Measurements from ENCODE around the gene RBBP8.

DNA sequence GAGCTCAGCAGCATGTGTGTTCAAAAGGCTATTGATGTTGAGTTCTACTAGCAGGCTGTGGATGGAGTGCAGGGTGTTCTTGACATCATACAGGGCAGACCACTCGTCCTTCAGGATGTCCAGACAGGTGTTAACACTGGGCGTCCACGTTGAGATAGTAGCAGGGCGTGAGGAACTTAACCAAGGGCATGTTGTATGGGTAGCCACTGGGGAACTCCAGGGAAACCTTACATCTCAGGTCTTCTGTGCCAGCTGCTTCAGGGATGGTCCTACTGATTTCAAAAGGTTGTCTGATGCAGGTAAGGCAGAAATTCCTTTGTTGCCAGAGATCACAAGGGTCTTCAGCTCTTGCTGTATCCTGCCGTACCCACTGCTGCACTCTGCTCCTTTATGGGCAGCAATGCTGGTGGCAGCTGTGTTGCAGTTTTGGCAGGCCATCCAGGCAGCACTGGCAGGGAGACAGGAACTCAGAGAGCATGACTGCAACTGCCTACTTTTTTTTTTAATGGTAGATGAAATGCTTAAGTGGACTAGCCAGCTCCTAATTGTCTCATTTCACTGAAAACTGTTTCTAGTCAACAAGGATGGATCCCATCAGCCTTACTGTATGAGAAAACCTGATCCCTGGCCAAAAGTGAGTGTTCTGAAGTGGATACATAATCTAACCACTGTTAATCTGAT is 32.4 kb upstream of the RBBP8 start:
- TF ChIP-seq POLR2A (IDR thresholded peaks at IDR 0.05; ENCODE audit: low read depth, low read length) (no peak), EZH2 (IDR thresholded peaks at IDR 0.05; ENCODE audit: borderline replicate concordance, low read depth, low read length, severe bottlenecking) (no peak)
